Cortex of kidney (tissue), 1 donor: Measurements from ENCODE around the gene DLG2.
"Not testable (repeated sequence)": the region's sequence is repeated elsewhere in the genome, so short reads cannot be mapped to it uniquely, and the experiment has no call there.

ENCODE experiments used
- DNase-seq: peaks from one replicate; lab custom pipeline; 2025; lab: John Stamatoyannopoulos, UW

Gene DLG2

DNA sequence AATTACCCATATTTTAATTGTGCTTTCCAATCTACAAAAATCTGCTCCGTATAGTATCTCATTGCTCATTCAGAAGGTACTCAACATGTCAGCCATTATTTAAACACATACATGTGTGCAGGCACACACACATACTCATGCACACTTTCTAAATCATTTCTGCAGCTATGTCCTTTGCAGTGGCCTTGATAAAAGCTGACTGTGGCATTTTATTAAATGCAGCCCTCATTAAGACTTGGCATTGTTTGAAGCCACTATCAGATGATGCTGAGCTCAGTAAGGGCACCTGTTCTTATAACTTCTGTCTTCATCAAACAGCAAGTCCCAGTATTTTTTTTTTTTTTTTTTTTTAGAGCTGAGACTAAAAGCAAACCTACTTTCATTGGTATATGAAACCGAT is 1269.1 kb downstream of the DLG2 start:
- no peak for DNase-seq

DNA sequence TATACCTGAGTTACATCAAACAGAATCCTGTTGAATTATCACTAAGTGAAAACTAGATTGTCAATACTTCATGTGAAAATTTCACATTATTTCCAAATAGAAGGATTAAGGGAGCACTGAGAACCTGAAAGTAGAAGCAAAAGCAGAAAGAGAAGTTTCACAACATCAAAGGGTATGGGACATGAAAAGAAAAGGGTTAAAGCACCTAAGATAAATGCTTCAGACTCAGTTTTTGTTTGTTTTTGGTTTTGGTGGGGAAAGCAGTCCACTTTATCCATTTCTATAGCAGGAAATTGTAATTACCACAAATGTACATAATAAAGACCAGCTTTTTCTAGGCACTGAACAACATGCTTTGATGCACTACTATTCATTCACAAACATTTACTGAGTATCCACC is 1271.2 kb downstream of the DLG2 start:
- DNase-seq: no peak

DNA sequence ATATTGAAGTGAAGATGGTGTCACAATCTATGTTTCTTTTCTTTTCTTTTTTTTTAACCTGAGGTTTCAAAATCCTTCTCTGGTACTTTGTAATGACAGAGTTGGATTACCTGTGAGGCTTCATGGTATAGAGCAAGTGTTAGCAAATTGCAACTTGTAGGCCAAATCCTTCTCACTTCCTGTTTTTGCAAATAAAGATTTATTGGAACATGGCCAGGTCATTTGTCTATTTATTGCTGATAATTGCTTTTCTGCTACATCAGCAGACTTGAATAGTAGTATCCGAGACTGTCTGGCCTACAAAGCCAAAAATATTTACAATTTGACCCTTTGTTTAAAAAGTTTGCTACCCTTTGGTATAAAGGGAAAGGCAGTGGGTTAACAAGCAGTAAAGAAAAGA is 1281.5 kb downstream of the DLG2 start:
- no peak for DNase-seq

DNA sequence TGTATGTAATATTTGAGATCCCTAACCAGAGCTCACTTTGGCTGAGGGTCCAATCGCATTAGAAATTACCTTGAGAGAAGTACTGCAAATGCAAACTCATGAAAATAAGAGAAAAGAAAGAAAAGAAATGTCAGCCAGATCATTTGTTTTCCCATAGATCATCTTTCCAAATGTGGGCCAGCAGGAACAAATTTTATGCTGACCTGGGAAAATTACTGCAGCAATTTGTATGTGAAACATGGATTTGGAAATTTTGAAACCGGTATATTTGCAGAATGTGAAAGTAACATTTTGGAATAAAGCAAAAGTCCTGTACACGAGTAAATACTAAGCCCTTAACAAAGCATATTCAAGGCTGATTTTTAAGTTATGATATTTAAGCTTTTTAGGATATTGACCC is 1282.1 kb downstream of the DLG2 start:
- DNase-seq: no peak

DNA sequence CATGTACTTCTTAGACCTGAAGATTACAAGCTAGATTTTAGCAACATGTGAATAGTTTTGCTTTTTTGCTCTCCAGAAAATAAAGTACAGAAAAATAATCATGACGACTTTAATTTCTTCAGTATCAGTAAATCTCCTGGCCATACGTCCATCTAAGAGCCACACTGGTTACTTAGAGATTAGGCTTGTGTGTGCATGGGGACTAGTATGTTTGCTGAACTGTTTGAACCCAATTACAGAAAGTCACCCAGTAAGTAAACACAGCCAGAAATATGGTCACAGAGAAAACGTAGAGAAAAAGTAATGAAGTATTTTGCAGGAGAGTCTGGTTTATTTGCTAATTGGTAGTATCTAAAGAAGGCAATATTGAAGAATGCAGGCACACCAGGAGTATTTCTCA is 1287.3 kb downstream of the DLG2 start:
- no peak for DNase-seq

DNA sequence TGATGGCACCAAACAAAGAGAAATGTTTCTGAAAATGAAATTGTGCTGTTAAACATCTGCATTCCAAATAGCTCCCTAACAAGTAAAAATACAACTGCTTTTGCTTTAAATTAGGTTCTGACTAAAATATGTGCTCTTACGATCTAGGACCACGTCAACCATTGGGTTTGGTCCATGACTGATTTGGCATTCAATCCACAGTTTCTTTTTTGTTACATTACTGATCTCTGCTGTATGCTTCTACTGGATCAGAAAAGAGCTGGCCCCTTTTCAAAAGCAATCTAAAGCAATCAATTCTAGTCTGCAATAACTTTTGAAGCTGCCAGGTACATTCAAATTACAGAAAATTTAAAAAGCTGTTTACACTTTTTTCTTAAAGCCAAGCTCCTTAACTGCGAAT is 1293.9 kb downstream of the DLG2 start:
- DNase-seq: no peak

DNA sequence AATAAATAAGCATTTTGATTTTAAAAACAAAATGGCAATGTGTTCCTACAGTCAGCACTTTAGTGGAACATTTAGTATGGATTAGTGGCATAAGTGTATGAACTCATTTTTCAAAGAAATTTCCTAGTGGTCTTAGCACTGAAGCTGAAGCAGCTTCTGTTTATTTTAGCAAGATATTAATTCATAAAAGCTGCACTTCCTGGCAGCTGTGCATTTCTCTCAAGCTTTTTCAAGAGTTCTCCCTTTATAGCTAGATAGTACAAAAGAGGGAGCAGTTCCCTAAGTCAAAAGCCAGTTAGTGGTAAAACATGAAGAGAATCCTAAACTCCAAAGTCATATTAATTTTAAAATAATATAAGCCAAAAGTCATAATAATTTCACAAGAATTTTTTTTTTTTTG is 1304.9 kb downstream of the DLG2 start:
- no peak for DNase-seq

DNA sequence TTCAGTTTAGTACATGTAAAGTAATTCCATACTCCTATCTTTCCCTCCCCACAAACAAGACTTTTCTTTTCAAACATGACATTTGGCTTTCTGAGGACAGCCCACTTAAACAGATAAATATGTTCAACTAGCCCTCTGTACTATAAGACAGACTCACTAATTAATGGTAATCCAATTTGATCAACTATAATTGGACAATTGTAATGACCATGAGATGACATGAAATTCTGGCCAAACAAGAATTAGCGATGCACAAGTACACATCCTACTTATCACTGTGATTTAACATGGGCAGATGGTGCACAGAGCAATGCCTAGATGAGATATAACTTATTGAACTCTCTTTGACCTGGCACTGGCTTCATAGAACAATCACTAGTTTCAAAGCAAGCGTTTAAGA is 1307.3 kb downstream of the DLG2 start:
- DNase-seq: no peak

DNA sequence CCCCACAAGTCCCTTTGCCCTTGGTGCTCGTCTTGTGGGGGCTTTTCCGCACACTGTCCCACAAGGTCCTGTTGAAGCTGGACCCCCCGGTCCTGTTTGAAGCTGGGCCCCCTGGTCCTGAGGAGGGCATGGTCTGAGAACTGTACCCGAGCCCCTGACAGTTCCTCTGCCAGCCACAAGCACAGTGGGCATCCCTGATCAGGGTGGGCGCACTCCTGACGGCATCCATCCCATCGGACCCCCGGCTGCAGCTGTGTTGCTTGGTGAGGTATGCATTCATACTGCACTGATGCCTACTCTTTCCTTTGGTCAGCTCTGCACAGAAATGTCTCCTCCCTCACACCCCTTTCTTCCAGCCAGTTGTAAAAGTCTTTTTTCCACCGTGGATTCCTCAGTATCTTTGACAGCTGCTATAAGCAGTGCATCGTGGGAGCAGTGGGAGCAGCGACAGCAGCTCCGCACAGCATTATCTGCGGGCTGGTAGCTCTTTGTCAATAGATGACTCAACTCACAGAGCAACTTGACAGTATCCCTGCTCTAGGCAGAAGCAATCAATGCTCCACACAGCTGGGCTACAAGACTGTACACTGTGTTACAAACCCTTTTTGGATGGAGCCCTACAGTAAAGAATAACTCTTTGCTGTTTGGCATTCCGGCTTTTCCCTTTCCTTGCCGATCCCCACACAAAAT is 1310.1 kb downstream of the DLG2 start:
- no peak for DNase-seq

DNA sequence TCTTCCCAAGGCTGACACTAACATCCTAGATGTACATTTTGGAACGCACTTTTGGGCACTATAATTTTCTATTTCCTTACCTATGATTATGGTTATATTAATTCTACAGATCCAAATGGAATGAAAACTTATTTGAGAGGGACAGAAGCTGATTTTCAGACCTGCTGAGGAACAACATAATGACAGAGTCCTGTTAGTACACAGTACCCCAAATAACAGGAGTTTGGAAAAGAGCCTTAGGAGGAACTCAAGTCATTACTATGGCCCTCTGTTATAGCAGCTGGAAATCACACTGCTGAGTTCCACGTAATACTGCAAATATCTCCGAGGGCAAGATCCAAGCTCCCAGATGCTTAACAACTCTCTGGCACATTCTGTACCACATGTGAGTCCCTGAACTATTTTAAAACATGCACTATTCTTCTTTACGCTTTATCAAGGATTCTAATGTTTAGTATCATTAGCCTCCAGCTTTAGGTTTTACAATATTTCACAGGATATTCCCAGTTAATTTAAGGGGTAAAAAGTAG is 1313.2 kb downstream of the DLG2 start:
- no peak for DNase-seq

DNA sequence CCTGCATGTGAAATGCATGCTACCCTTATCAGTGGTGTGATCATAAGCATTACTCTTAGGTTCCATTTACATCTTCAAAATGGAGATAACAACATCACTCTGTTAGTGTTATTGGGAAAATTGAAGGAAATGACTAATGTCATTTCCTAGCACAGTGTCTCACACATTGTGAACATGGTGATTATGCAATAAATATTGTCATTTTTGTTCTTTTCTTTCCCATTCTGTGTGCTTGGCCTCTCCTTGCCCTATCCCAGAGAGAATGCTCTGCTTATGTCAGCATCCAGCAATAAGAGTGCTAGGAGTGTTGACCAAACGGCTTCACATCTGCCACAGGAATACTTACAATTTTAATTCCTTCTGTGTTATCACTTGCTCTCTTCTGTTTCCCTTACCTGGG is 1316.9 kb downstream of the DLG2 start:
- DNase-seq: no peak

DNA sequence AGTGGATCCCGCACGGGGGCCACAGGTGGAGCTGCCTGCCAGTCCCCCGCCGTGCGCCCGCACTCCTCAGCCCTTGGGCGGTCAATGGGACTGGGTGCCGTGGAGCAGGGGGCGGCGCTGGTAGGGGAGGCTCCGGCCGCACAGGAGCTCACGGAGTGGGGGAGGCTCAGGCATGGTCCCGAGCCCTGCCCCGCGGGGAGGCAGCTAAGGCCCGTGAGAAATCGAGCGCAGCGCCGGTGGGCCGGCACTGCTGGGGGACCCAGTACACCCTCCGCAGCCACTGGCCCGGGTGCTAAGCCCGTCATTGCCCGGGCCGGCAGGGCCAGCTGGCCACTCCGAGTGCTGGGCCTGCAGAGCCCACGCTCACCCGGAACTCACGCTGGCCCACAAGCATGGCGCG is 1318.7 kb downstream of the DLG2 start:
- not testable (repeated sequence) for DNase-seq

DNA sequence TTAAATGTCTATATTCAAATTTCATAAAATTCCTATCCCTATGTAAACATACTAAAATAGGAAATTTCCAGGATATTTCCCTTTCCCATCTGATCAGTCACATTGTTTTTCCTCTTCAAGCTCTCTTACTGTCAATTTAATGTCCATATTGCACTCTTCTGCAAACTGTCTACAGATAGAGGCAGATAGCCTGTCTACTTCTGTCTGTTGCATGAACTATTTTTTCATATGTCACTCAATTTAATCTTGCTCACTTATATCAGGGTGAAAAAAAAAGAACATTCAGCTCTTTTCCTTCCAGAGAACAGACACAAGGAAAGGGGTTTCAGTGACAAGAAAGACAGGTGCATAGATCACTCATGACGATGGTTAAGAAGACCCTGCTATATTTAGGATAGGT is 1327.1 kb downstream of the DLG2 start:
- DNase-seq: no peak

DNA sequence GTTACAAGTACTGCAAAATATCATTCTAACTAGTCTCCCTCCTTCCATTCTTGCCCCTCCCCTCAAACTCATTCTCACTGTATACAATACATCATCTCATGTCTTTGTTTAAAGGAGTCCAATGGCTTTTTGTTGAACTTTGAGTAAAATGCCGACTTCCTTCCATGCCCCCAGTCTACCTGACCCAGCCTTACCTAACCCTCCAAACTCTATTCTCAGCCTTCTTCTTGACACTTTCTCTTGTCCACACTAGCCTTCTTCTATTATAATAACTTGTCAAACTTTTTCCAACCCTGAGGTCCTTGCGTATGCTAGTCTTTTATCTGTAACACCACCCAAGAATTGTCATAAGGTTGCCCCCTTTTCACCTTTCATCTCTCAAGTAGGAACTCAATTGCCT is 1329.6 kb downstream of the DLG2 start:
- no peak for DNase-seq

DNA sequence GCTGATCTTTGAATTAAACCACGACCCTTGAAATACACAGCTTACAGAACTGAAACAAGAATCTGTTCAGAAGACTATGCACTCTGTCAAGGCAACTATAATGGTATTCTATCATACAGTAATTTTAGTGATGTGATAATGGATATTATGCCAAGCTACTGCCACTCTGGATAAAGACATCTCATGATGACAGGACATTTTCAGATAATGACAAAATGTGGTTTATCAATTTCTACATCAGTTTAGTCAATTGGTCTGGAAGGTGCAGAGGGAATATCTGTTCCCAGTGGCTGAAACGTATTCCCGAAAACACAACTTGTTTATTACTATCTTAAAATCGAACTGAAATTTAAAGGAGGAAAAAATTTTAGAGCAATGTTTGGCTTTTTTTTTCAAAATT is 1331.3 kb downstream of the DLG2 start:
- DNase-seq: no peak

DNA sequence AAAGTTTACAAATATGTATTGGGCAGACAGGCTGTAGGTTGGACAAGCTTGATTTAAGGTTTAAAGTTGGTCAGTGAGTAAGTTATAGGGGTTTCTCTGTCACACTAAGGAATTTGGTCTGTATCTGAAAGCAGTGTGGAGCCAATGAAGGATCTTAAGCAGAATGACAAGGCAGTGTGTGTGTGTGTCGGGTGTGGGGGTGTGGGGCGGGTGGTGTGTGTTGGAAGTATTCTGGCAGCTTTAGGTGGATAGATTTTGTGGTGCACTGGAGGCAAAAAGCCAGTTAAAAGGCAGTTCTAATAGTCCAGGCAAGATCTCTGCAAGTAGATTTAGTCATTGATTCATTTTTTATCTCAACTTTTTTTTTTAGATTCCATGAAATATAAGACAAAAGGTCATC is 1334.2 kb downstream of the DLG2 start:
- no peak for DNase-seq

DNA sequence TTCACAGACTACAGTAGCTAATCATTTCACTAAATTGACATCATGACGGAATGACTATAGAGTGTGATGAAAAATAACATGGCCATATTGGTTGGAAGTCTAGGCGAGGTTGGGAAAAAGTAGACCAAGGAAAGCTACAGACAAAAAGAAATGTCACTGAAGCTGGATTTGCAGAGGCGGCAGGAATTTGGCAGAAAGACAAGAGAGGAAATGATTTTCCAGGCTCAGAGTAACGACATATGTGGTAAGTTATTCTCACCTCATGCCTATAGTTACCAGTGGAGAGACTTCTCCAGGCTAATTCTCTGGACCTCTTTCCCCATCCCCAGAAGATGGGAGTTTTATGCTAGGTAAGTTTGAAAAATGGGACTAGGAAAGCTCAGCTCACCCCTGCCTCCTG is 1335.1 kb downstream of the DLG2 start:
- DNase-seq: no peak

DNA sequence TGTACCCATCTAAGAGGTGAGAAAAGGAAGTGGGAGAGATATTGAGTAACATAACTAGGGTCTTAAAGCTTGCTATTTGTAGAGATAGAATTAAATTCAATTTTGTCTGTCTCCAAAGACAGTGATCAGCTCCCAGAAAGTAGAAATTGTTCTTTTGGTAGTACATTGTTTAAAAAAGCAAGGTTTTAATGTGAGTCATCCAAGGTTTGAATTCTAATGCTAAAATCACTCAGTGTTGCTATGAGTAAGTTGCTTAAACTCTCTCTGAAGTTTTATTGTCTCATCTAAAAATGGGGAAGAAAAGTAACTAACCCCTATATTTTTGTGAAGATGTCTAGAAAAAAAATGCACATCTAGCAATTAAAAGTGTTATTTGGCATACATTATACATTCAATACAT is 1336.5 kb downstream of the DLG2 start:
- no peak for DNase-seq

DNA sequence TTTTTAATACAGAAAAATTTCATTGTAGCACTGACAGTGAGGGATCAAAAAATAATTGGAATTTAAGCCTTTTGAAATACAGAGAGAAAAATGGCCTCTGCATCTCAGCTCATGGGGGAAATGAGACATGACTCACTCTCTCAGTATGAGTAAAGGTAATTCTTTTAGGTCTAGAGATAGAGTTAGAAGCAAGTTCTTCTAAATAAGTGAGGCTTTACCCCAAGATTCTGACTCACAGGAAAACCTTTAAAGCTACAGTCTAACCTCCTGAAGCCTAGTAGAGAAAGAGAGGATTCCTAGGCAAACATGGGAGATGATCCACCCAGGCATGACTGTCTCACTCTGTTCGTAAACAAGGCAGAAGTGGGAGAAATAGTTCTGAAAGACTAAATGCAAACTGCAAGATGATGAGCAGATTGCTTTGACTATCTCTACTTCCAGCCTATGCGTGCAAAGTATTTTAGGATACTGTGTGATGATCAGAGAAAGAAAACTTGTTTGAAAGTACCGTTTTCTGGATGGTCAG is 1337.7 kb downstream of the DLG2 start:
- DNase-seq: no peak

DNA sequence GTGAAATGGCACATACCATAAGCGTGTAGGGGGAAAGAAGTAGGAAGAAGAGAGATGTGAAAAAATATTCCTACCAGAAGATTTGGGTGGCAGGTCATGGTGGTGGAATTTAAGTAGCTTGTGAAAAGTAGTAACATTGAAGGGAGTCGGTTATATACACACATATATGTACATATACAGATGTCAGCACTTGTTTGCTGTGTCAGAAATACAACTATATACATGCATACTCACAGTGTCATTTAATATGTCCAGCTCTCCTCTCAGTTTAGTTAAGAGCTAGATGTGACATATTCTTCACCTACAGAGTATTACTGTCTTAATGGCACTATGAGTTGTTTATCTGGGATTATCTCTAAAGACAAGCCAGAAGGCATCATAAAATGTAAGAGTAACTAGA is 1353.6 kb downstream of the DLG2 start:
- DNase-seq: no peak

DNA sequence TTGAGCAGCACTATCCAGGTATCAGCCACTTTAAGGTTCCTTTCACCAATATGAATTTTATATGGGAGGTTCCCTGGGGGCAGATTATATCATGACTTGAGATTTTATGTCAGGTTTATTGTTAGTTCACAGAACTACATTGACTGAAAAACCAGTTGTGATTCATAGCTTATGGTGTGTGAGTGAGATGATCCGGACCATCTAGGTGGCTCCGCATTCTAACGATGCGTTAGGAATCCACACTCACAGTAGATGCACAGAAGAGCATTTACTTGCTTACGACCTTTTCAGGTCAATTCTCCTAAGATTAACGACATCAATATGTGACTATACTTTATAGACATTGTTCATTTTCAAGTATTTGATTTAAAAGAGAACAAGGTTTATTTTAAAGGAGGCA is 1356.7 kb downstream of the DLG2 start:
- DNase-seq: no peak

DNA sequence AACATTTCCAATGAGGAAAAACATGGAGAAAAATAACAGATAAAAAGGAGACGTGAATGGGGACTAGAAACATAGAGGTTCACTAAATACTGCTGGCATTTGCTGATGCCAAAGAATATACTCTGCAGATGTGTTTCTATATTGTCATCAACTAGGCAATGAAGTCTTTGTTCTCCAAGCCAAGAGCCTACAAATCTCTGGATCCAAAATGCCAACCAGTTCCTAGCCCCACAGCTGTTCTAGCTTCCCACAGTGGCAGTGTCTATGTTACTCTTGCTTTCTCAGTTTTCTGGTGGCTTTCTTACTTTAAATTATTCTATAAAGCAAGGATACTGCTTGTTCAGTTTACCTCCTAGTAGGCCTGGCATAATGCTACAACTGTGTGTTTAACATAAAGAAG is 1363.1 kb downstream of the DLG2 start:
- DNase-seq: no peak

DNA sequence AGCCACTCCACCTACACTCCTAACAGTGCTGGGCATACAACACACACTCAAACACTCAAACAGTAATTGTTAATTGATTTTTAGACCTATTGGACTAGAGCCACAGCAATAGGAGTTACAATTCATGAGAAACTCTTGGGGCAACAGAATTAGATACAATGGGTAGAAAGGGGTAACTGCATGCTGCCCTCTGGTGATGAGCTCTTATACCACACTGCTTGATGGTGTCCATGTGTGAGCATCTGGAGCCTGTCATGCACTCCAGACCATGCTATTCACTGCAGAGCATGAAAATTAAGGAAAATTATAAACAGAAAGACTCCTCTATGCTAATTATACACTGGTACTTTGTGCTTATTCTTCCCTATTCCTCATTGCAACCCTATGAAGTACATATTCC is 1365.4 kb downstream of the DLG2 start:
- no peak for DNase-seq

DNA sequence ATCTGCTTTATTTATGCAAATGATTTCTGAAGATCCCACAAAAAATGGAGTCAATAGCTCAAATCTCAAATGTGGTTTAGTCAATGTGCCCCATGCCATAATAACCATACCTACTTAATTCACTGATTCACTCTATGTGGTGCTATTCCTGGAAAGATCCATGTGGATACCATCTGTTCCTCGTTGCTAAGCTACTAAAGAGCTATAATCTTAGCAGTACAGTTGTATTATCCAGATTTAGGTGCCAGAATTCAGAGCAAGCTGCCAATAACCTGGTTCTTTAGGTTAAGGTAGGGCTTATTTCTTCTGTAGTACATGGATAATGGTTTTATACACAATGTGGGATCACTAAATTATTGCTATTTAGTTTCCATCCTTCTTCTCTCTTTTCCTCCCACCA is 1366.3 kb downstream of the DLG2 start:
- DNase-seq: no peak
